Left lung (tissue), 10 donors: ENCODE data around the gene SOWAHA. TPM values are rescaled to one million over a fixed set of nuclear protein-coding genes. Genes with fewer than 3 reads are reported as not detected.

Source experiments
- ATAC-seq: fragments of 200-7000 bp; cut with Tn5 transposase; one replicate; pipeline ENCODE4 v1.9.1; 2020; ENCODE audit warnings: moderate library complexity
- DNase-seq, 4 donors: peaks; one replicate each; pipeline ENCODE4 v3.0.0-alpha.2; 2013 to 2020
- H3K27ac ChIP-seq, 2 donors: fragments of 200-600 bp; sonication (generic) in 1 of 2; one replicate each; pipeline versions ENCODE4 v1.5.0 to v1.8.0; 2020 to 2021
- H3K27me3 ChIP-seq, 2 donors: fragments of 200-600 bp; sonication (generic) in 1 of 2; one replicate each; pipeline versions ENCODE4 v1.5.0 to v1.8.0; 2020 to 2021
- H3K36me3 ChIP-seq, 2 donors: fragments of 200-600 bp; sonication (generic) in 1 of 2; one replicate each; pipeline versions ENCODE4 v1.5.0 to v1.8.0; 2020 to 2021
- H3K4me1 ChIP-seq, 2 donors: fragments of 200-600 bp; one replicate each; pipeline ENCODE4 v1.8.0; 2021
- H3K4me3 ChIP-seq, 2 donors: fragments of 200-600 bp; sonication (generic) in 1 of 2; one replicate each; pipeline versions ENCODE4 v1.5.0 to v1.8.0; 2020 to 2021; ENCODE audit warnings: mild to moderate bottlenecking in 1 of 2
- H3K9me3 ChIP-seq, 2 donors: fragments of 200-600 bp; sonication (generic) in 1 of 2; one replicate each; pipeline versions ENCODE4 v1.5.0 to v1.8.0; 2020 to 2021
- intact Hi-C, 2 donors: fragments of 100-400 bp; cut with DNase I; formaldehyde crosslinking; loops; one replicate each; pipeline versions ENCODE4 v1.11.2 to v1.14.2; 2022
- polyA plus RNA-seq, 6 donors: library from polyadenylated mRNA; unstranded; fragments of 120-200 nt; gene quantifications; one replicate each; pipeline ENCODE4 v1.2.1, GENCODE V29; 2013; ENCODE audit not compliant: insufficient read length in 6 of 6
- total RNA-seq, 2 donors: library from RNA; stranded (reverse); fragmentation: NEBNext Ultra II Directional; extraction: Animal tissue kit (Norgen Biotek cat#: 25700); gene quantifications; one replicate each; pipeline ENCODE4 v1.2.1, GENCODE V29; 2021
- TF ChIP-seq, protein P1 (sequence below), 2 donors: fragments of 200-600 bp; sonication (generic) in 1 of 2; IDR thresholded peaks; one replicate each; pipeline versions ENCODE4 v1.5.0 to v1.8.0; 2021; ENCODE audit warnings: antibody characterized with exemption in 2 of 2
- donor health status: DM: no; HTN: yes; CAD: no.
- donor health status: DM: no; HTN: no; CAD: no.

The SOWAHA gene
- total and polyA plus RNA-seq, 8 donors = 0.07 to 0.16 TPM; not detected in 6

DNA sequence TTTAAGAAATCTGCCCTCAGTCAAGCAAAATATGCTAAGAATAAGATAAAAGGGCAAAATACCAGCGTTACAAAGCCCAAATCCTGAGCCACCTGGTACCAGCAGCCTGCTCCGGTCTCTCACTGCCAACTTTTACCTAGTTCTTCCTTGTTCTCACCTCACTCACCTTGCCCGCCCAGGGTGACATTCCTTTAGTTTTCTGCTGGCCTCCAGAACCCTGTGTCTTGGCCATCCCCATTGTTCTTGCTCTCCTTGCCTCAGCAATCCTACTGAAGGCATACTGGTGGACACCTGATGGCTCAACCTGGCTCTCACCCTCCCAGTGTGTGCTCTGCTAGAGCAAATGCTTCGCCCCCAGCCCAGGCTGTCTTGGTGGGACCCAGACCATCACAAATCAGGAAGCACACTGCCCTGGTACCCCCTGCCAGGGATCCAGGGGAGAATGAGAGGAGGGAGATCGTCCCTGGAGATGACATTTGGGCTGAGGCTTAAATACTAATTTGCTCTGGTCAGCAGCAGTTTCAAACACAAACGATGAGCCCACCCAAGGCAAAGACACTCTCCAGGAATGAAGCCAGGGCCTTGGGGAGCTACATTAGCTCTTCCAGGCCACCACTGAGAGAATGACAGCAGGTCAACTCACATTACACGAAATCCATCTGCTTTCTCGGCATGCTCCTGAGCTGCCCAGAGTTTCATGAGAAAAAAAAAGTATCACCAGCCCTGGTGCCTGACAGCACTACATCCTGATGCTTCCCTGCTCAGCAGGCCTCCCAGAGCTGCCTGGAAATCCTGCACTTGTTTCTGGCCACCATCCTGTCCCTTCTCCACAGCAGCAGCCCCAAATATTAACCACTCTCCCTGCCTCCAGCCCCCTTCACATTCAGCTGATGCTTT is 23.9 kb upstream of the SOWAHA start:
- TF ChIP-seq, protein P1, sequence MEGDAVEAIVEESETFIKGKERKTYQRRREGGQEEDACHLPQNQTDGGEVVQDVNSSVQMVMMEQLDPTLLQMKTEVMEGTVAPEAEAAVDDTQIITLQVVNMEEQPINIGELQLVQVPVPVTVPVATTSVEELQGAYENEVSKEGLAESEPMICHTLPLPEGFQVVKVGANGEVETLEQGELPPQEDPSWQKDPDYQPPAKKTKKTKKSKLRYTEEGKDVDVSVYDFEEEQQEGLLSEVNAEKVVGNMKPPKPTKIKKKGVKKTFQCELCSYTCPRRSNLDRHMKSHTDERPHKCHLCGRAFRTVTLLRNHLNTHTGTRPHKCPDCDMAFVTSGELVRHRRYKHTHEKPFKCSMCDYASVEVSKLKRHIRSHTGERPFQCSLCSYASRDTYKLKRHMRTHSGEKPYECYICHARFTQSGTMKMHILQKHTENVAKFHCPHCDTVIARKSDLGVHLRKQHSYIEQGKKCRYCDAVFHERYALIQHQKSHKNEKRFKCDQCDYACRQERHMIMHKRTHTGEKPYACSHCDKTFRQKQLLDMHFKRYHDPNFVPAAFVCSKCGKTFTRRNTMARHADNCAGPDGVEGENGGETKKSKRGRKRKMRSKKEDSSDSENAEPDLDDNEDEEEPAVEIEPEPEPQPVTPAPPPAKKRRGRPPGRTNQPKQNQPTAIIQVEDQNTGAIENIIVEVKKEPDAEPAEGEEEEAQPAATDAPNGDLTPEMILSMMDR (IDR thresholded peaks at IDR 0.05) = no peak
- Histone ChIP-seq H3K27me3 (no peaks in the 10 kb centered on the region), H3K36me3 (no peaks in the 10 kb centered on the region), H3K27ac (no peak overlapping the region), H3K9me3 (no peaks in the 10 kb centered on the region), H3K4me1 (no peaks in the 10 kb centered on the region), H3K4me3 (no peak overlapping the region)
- intact Hi-C loops = no loop called here
- DNase-seq (no peak), ATAC-seq (no peak)

DNA sequence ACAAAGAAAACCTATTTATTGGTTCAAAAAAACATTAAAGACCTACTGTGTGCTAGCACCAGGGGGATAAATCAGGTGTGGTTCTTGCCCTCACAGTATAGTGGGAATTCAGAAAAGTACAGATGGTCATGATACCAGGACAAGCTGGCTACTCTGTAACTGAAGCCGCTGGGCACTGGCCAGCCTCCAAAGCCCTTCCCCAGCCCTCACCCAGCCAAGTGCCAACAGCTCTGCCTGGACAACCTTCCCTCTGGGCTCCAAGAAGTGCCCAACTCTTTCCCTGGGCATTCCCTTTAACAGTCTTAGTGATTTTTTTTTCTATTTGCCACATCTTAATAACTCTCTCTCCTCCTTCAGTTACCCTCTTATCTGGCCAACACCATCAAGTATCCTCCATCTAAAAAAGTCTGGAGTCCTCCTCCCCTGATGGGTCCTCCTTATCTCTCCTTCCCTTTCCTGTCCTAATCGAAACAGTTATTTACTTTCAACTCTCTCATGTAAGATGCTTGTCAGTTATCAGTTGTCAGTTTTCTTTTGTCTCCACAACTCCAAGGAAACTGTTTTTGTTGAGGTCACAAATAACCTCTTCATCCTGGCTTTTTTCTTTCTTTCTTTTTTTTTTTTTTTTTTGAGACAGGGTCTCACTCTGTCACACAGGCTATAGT is 22.8 kb upstream of the SOWAHA start:
- ATAC-seq = no peak
- no peak overlapping the region for H3K27ac ChIP-seq
- no peak overlapping the region for H3K4me3 ChIP-seq
- H3K27me3 ChIP-seq = no peaks in the 10 kb centered on the region
- no peaks in the 10 kb centered on the region for H3K4me1 ChIP-seq
- TF ChIP-seq, protein P1 (IDR thresholded peaks at IDR 0.05) = no peak
- DNase-seq = no peak
- no peaks in the 10 kb centered on the region for H3K9me3 ChIP-seq
- intact Hi-C loops = no loop called here
- no peaks in the 10 kb centered on the region for H3K36me3 ChIP-seq

DNA sequence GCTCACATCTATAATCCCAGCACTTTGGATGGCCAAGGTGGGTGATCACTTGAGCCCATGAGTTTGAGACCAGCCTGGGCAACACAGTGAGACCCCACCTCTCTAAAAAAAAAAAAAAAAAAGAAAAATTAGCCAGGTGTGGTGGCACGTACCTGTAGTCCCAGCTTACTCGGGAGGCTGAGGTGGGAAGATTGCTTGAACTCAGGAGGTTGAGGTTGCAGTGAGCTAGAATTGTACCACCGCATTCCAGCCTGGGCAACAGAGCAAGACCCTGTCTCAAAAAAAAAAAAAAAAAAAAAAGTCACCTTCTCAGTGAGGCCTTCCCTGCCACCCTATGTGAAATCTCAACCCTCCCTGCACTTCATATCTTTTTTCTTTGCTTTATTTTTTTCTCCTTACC is 22.1 kb upstream of the SOWAHA start:
- no peak overlapping the region for H3K4me3 ChIP-seq
- no peaks in the 10 kb centered on the region for H3K9me3 ChIP-seq
- intact Hi-C loops = no loop called here
- no peak overlapping the region for H3K27ac ChIP-seq
- H3K36me3 ChIP-seq = no peaks in the 10 kb centered on the region
- no peaks in the 10 kb centered on the region for H3K4me1 ChIP-seq
- H3K27me3 ChIP-seq = no peaks in the 10 kb centered on the region
- ATAC-seq (no peak), DNase-seq (no peak)
- TF ChIP-seq, protein P1 (IDR thresholded peaks at IDR 0.05) = no peak

DNA sequence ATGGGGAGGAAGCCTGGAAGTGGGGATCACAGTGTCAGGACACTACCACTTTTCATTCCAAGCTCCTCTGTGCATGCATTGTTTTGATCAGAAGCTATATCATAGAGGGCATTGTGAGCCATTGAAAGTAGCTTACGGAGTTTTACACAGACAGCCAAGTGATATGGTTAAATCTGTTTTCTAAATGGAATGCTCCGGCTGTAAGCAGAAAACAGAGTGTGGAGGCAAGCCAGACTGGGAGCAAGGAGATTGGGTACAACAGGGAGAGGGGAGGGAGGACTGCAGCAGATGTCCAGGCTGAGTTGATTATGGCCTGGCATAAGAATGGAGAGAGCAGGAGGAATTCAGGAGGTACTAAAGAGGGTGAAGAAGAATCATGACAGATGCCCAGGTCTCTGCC is 15.5 kb upstream of the SOWAHA start:
- Histone ChIP-seq H3K4me1 (no peaks in the 10 kb centered on the region), H3K27ac (no peak overlapping the region)

DNA sequence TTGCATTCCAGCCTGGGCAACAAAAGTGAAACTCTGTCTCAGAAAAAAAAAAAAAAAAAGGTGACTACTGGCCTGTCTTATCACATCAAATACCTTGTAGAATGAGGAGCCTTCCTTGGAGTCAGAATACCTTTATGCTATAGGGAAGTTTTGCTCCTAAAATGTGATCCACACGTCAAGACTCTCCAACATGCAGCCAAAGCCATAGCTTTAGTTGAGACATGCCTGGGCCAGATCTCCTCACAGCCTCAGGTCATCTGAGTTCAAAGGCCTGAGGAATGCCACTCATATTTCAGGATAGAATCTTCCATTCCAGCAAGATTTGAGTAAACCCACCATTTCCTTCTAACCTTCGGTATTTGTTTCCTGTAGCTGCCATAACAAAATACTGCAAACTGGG is 13.7 kb upstream of the SOWAHA start:
- H3K27me3 ChIP-seq = peaks cover 0 to 19% of the 10 kb centered on the region in 2 donors
- H3K36me3 ChIP-seq = no peaks in the 10 kb centered on the region
- ATAC-seq (no peak), DNase-seq (no peak)
- H3K27ac ChIP-seq = no peak overlapping the region
- intact Hi-C loops = no loop called here
- H3K9me3 ChIP-seq = no peaks in the 10 kb centered on the region
- no peak overlapping the region for H3K4me3 ChIP-seq
- H3K4me1 ChIP-seq = no peaks in the 10 kb centered on the region
- TF ChIP-seq, protein P1 (IDR thresholded peaks at IDR 0.05) = no peak

More for the DNA sequence above, 15.5 kb upstream of the SOWAHA start:
- intact Hi-C loops = no loop called here
- peaks cover 0 to 9% of the 10 kb centered on the region in 2 donors for H3K27me3 ChIP-seq
- no peak overlapping the region for H3K4me3 ChIP-seq
- DNase-seq (no peak), ATAC-seq (no peak)
- TF ChIP-seq, protein P1 (IDR thresholded peaks at IDR 0.05) = no peak
- H3K9me3 ChIP-seq = no peaks in the 10 kb centered on the region
- H3K36me3 ChIP-seq = no peaks in the 10 kb centered on the region
